Measurements from ENCODE around the gene BATF2.

Gene BATF2

DNA sequence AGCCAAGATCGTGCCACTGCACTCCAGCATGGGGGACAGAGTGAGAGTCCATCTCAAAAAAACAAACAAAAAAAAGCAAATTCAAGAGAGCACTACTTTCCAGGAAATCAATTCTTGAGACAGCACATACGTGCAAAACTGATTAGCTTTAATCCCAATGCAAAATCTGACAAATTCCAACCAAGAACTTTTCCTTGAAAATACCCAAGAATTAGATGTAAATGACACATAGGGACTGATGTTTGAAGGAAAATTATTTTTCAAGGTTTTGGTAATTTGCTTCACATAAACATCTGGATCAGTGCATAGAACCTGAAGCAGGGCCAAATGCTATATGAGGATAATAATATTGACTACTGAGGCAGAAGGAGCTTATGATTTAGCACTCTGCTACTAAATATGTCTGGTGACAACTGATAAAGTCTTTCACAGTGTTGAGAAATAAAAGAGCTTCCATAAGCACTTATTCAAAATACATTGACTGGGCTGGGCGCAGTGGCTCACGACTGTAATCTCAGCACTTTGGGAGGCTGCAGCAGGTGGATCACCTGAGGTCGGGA is 33.6 kb downstream of the BATF2 start:
- no peak for DNase-seq

DNA sequence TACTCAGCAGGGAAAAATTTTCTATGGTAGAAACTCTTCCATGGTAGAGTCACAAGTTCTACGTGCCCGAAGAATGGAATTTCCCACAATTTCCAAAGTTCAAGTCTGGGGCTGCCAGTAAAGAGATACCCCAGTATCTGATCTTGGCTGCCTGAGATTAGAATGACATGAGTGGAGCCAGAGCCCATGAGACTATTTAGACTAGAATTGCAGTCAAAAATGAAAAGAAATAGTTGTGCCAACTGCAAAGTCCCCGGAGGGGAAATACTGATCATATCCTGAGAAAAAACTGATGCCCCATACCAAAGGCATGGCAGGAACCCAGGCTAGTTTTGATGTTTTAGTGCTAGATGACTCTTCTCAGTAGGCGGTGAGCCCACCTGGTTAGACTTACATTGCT is 36.1 kb downstream of the BATF2 start:
- DNase-seq: no peak

GRCh38 chr11:64959498-64959897 is 37.3 kb downstream of the BATF2 start:
- DNase-seq: no peak

- DNase-seq: no peak
Measured at GRCh38 chr11:64954201-64954600, 42.6 kb downstream of the BATF2 start.

DNA sequence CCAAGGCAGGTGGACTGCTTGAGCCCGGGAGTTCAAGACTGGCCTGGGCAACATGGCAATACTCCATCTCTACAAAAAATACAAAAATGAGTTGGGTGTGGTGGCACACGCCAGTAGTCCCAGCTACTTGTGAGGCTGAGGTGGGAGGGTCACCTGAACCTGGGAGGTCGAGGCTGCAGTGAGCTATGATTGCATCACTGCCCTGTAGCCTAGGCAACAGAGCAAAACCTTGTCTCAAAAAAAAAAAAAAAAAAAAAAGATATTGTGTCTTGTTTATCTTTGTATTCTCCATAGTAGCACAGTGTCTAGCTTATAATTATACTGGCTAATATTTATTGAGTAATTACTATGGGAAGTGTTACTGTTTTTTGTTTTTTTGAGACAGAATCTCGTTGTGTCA is 45.2 kb downstream of the BATF2 start:
- DNase-seq: no peak

DNA sequence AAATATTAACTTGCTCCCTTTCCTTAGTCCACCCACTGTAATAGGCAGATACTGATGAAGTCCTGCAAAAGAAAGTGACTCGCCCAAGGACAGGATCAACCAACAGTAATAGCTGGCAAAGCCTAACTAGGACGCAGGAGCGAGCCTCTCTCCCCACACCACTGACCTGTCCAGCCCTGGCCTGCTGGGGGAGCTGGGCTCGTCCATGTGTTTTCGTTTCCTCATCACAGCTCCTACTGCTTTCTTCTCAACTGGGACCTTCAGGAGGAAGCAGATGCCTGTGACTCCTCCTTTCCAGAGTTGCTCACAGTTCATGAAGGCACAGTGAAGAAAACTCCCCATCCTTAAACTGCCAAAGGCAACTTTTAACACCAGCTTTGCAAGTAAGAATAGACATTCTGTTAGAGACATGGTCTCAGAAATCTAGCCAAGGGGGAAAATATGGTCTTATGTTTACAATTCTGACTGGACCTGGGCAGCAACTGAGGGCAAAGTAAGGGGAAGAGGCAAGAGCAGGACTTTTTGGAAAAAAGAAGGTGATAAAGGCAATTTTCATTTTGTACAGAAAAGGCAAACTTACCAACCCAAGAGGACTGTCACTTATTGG is 49.5 kb downstream of the BATF2 start:
- no peak for DNase-seq

All from DMS53 (cell line).